Activated CD8-positive, alpha-beta memory T cell treated with anti-CD3 and anti-CD28 coated beads, Interleukin-2, amount 50 U/mL, for 24 hours (primary cell): ENCODE results near the gene FGD4.
"Not testable (repeated sequence)": the region's sequence is repeated elsewhere in the genome, so short reads cannot be mapped to it uniquely, and the experiment has no call there.

Experiments
- DNase-seq: peaks from one replicate; pipeline ENCODE4 v3.0.0-alpha.2; 2020; ENCODE audit errors: extremely low read depth

Gene FGD4

GRCh38 chr12:32519047-32519446, 119.7 kb downstream of the FGD4 start:
- DNase-seq = no peak

- DNase-seq = no peak
These were observed 123.2 kb downstream of the FGD4 start for GRCh38 chr12:32522331-32523221.

GRCh38 chr12:32525802-32526201, 126.4 kb downstream of the FGD4 start:
- not testable (repeated sequence) for DNase-seq

- not testable (repeated sequence) for DNase-seq
These were observed 127.0 kb downstream of the FGD4 start for GRCh38 chr12:32526343-32526742.

- no peak for DNase-seq
These were observed 133.1 kb downstream of the FGD4 start for GRCh38 chr12:32532422-32532821.

GRCh38 chr12:32532951-32533350, 133.6 kb downstream of the FGD4 start:
- DNase-seq = no peak

- not testable (repeated sequence) for DNase-seq
These were observed 134.1 kb downstream of the FGD4 start for GRCh38 chr12:32533506-32533905.

GRCh38 chr12:32533971-32534590, 134.7 kb downstream of the FGD4 start:
- no peak for DNase-seq

GRCh38 chr12:32534698-32535097, 135.3 kb downstream of the FGD4 start:
- no peak for DNase-seq

GRCh38 chr12:32535288-32535999, 136.1 kb downstream of the FGD4 start:
- DNase-seq = no peak

GRCh38 chr12:32536000-32536345, 136.6 kb downstream of the FGD4 start:
- no peak for DNase-seq

GRCh38 chr12:32541754-32542374, 142.5 kb downstream of the FGD4 start:
- DNase-seq = no peak

GRCh38 chr12:32542428-32543229, 143.3 kb downstream of the FGD4 start:
- DNase-seq = no peak

GRCh38 chr12:32544893-32545292, 145.5 kb downstream of the FGD4 start:
- DNase-seq = no peak

GRCh38 chr12:32545413-32545980, 146.1 kb downstream of the FGD4 start:
- DNase-seq = no peak

- no peak for DNase-seq
These were observed 146.9 kb downstream of the FGD4 start for GRCh38 chr12:32546272-32546671.

GRCh38 chr12:32548691-32549281, 149.4 kb downstream of the FGD4 start:
- no peak for DNase-seq

- no peak for DNase-seq
These were observed 150.3 kb downstream of the FGD4 start for GRCh38 chr12:32549675-32550079.

- no peak for DNase-seq
These were observed 151.7 kb downstream of the FGD4 start for GRCh38 chr12:32551058-32551457.

GRCh38 chr12:32558903-32559302, 159.5 kb downstream of the FGD4 start:
- no peak for DNase-seq

- no peak for DNase-seq
These were observed 160.1 kb downstream of the FGD4 start for GRCh38 chr12:32559434-32559833.
